Stimulated activated CD4-positive, alpha-beta T cell treated with anti-CD3 and anti-CD28 coated beads, Interleukin-12 subunit alpha, Interleukin-12 subunit beta, amount 100 ng/mL, for 4 hours (primary cell): Measurements from ENCODE around the gene FRMD5.
"Not testable (repeated sequence)": the region's sequence is repeated elsewhere in the genome, so short reads cannot be mapped to it uniquely, and the experiment has no call there.

Experiments
- DNase-seq: peaks from one replicate; pipeline ENCODE4 v3.0.0-alpha.2; 2020

The FRMD5 gene

GRCh38 chr15:43880406-43881194 lies 314.5 kb downstream of the FRMD5 start:
- no peak for DNase-seq

- DNase-seq, result no peak
Measured at GRCh38 chr15:43879386-43880355, 315.4 kb downstream of the FRMD5 start.

- DNase-seq, result no peak
Measured at GRCh38 chr15:43878446-43878845, 316.6 kb downstream of the FRMD5 start.

- DNase-seq, result no peak
Measured at GRCh38 chr15:43877371-43877770, 317.7 kb downstream of the FRMD5 start.

- DNase-seq, result no peak
Measured at GRCh38 chr15:43876872-43877271, 318.2 kb downstream of the FRMD5 start.

- no peak for DNase-seq
Measured at GRCh38 chr15:43873651-43874050, 321.4 kb downstream of the FRMD5 start.

GRCh38 chr15:43872416-43873020 lies 322.6 kb downstream of the FRMD5 start:
- DNase-seq, result no peak

GRCh38 chr15:43871835-43872234 lies 323.2 kb downstream of the FRMD5 start:
- DNase-seq, result no peak

- no peak for DNase-seq
Measured at GRCh38 chr15:43868406-43868805, 326.7 kb downstream of the FRMD5 start.

GRCh38 chr15:43867096-43867495 lies 328.0 kb downstream of the FRMD5 start:
- DNase-seq, result no peak

GRCh38 chr15:43866636-43867035 lies 328.4 kb downstream of the FRMD5 start:
- DNase-seq, result not testable (repeated sequence)

GRCh38 chr15:43859546-43859945 lies 335.5 kb downstream of the FRMD5 start:
- no peak for DNase-seq

GRCh38 chr15:43854801-43855200 lies 340.3 kb downstream of the FRMD5 start:
- no peak for DNase-seq

GRCh38 chr15:43852607-43853006 lies 342.5 kb downstream of the FRMD5 start:
- no peak for DNase-seq

- no peak for DNase-seq
Measured at GRCh38 chr15:43851251-43851650, 343.8 kb downstream of the FRMD5 start.

- no peak for DNase-seq
Measured at GRCh38 chr15:43845421-43845820, 349.6 kb downstream of the FRMD5 start.

- not testable (repeated sequence) for DNase-seq
Measured at GRCh38 chr15:43832485-43832884, 362.6 kb downstream of the FRMD5 start.

- DNase-seq, result not testable (repeated sequence)
Measured at GRCh38 chr15:43831519-43832052, 363.5 kb downstream of the FRMD5 start.

- DNase-seq, result not testable (repeated sequence)
Measured at GRCh38 chr15:43830691-43831275, 364.3 kb downstream of the FRMD5 start.

- DNase-seq, result not testable (repeated sequence)
Measured at GRCh38 chr15:43829951-43830540, 365.0 kb downstream of the FRMD5 start.

GRCh38 chr15:43828061-43828657 lies 366.9 kb downstream of the FRMD5 start:
- DNase-seq, result no peak
